ENCODE data around the gene SFN.

Gene SFN

DNA sequence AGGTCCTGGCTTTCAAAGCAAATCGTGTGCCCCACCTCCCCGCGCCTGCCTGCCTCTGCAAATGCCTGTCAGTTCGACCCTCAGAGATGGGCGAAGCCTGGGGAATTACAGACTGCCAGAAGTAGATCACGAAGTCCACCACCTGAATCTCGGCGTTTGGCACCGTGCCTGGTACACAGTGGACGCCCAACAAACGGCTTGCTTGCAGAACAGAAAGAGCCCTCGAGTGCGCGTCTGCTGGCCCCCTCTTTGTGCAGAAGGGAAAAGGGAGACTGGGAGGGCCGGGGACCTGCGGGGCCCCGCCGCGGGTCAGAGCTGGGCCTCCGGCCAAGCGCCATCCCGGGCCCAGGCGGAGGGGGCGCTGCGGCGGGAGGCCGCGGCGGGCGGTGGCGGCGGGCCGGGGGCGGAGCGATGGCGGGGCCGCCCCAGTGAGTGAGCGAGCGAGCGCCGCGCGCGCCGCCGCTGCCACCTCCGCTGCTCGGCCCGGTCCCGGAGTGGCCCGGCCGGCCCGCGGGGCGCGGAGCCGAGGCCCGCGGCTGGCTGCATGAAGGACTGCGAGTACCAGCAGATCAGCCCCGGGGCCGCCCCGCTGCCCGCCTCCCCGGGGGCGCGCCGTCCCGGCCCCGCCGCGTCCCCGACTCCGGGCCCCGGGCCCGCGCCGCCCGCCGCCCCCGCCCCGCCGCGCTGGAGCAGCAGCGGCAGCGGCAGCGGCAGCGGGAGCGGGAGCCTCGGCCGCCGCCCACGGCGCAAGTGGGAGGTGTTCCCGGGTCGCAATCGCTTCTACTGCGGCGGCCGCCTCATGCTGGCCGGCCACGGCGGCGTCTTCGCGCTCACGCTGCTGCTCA, 36.5 kb upstream of the SFN start, which contains the start of gene ZDHHC18:
Gene ZDHHC18, plus strand, starts transcription at position 428 of the 845 bp plus-strand sequence. Its CDS starts 117 bp downstream, at position 545.
- Histone ChIP-seq H3K36me3 (ENCODE audit: insufficient read depth, low read length) (no peaks in the 10 kb centered on the region), H4K20me1 (ENCODE audit: insufficient read depth, low read length, poor library complexity, severe bottlenecking) (peaks cover 22% of the 10 kb centered on the region), H3K4me1 (ENCODE audit: insufficient read depth, low read length, poor library complexity, severe bottlenecking) (peaks cover 42% of the 10 kb centered on the region), H3K9ac (ENCODE audit: low read depth, low read length, poor library complexity, severe bottlenecking) (peak within 1 kb of the TSS; percentile 67), H3K79me2 (ENCODE audit: insufficient read depth, low read length) (peaks cover 45% of the 10 kb centered on the region), H3K27me3 (ENCODE audit: insufficient read depth, low read length, poor library complexity, severe bottlenecking) (no peaks in the 10 kb centered on the region), H3K9me3 (ENCODE audit: insufficient read depth, low read depth, low read length) (no peaks in the 10 kb centered on the region), H3K4me2 (ENCODE audit: low read depth, low read length, poor library complexity, severe bottlenecking) (peak within 1 kb of the TSS; percentile 78), H3F3A (ENCODE audit: low read depth) (no peaks in the 10 kb centered on the region), H3K9me2 (replicated peaks; ENCODE audit: low read depth, low read length) (no peaks in the 10 kb centered on the region), H3K4me3 (ENCODE audit: low read length, poor library complexity, severe bottlenecking) (peak within 1 kb of the TSS; percentile 76), H2AFZ (ENCODE audit: low read length) (peak within 1 kb of the TSS; percentile 87)
- TF ChIP-seq EZH2phosphoT487 (IDR thresholded peaks at IDR 0.05; ENCODE audit: borderline replicate concordance), result no peak
- TF ChIP-seq, protein P1, sequence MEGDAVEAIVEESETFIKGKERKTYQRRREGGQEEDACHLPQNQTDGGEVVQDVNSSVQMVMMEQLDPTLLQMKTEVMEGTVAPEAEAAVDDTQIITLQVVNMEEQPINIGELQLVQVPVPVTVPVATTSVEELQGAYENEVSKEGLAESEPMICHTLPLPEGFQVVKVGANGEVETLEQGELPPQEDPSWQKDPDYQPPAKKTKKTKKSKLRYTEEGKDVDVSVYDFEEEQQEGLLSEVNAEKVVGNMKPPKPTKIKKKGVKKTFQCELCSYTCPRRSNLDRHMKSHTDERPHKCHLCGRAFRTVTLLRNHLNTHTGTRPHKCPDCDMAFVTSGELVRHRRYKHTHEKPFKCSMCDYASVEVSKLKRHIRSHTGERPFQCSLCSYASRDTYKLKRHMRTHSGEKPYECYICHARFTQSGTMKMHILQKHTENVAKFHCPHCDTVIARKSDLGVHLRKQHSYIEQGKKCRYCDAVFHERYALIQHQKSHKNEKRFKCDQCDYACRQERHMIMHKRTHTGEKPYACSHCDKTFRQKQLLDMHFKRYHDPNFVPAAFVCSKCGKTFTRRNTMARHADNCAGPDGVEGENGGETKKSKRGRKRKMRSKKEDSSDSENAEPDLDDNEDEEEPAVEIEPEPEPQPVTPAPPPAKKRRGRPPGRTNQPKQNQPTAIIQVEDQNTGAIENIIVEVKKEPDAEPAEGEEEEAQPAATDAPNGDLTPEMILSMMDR (conservative IDR thresholded peaks at IDR 0.05; ENCODE audit: low read length), result peak; percentile 40; the same call in 1 of the 2 replicates

DNA sequence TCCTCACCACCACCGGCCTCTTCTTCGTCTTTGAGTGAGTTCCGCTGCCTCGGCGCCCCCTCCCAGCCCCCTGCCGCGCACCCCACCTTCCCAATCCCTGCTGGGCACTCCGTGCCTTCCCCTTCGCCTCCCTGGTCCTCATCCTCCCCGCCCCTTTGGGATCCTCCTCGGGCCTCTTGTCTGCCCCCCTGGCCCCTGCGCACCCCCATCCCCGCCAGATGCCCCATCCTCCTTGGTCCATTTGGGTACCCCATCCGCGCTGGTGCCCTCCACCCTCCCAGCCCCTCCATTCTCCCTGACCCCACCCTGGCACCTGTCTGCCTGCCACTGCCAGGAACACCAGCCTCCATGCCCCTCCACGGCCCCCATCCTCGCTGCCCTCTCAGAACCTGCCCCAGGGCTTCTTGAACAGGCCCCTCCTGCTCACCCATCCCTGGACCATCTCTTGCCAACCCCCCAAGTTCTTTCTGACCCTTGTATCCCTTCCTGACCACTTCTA, 35.8 kb upstream of the SFN start:
- peak overlapping the region; percentile 67 for H3K9ac ChIP-seq (ENCODE audit: low read depth, low read length, poor library complexity, severe bottlenecking)
- no peaks in the 10 kb centered on the region for H3K36me3 ChIP-seq (ENCODE audit: insufficient read depth, low read length)
- 0 out of 2 replicates have a peak, but pooled peaks cover 4% of the 10 kb centered on the region for H3F3A ChIP-seq (ENCODE audit: low read depth)
- peaks cover 49% of the 10 kb centered on the region for H3K4me1 ChIP-seq (ENCODE audit: insufficient read depth, low read length, poor library complexity, severe bottlenecking)
- peak overlapping the region; percentile 78 for H3K4me2 ChIP-seq (ENCODE audit: low read depth, low read length, poor library complexity, severe bottlenecking)
- no peaks in the 10 kb centered on the region for H3K27me3 ChIP-seq (ENCODE audit: insufficient read depth, low read length, poor library complexity, severe bottlenecking)
- TF ChIP-seq, protein P1 (conservative IDR thresholded peaks at IDR 0.05; ENCODE audit: low read length), result no peak
- no peak for TF ChIP-seq EZH2phosphoT487 (IDR thresholded peaks at IDR 0.05; ENCODE audit: borderline replicate concordance)
- H4K20me1 ChIP-seq (ENCODE audit: insufficient read depth, low read length, poor library complexity, severe bottlenecking), result peaks cover 26% of the 10 kb centered on the region
- no peaks in the 10 kb centered on the region for H3K9me2 ChIP-seq (replicated peaks; ENCODE audit: low read depth, low read length)
- H2AFZ ChIP-seq (ENCODE audit: low read length), result no peak overlapping the region
- peaks cover 51% of the 10 kb centered on the region for H3K79me2 ChIP-seq (ENCODE audit: insufficient read depth, low read length)
- H3K4me3 ChIP-seq (ENCODE audit: low read length, poor library complexity, severe bottlenecking), result peak overlapping the region; percentile 76
- H3K9me3 ChIP-seq (ENCODE audit: insufficient read depth, low read depth, low read length), result no peaks in the 10 kb centered on the region

DNA sequence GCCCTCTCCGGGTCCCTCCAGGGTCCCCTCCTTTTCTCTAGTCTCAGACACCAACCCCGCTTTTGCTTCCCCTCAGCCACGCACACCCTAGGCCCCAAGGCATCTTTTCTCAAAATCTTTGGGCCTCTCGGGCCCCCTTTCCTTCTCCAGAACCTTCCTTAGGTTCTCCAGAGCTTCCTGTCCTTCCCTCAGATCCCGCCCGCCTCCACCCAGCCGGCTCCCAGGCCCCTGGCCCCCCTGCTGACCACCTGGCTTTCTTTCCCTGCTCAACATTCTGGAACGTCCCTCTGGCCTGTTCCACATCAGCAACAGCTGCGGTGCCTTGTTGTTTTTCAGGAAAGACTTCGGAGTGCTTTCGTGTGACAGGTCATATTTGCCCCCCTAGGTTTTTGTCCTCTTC, 35.3 kb upstream of the SFN start:
- Histone ChIP-seq H3K4me2 (ENCODE audit: low read depth, low read length, poor library complexity, severe bottlenecking) (peak overlapping the region; percentile 78), H3K9me2 (replicated peaks; ENCODE audit: low read depth, low read length) (no peaks in the 10 kb centered on the region), H3F3A (ENCODE audit: low read depth) (peaks cover 9% of the 10 kb centered on the region), H3K27me3 (ENCODE audit: insufficient read depth, low read length, poor library complexity, severe bottlenecking) (no peaks in the 10 kb centered on the region), H3K9me3 (ENCODE audit: insufficient read depth, low read depth, low read length) (no peaks in the 10 kb centered on the region), H3K79me2 (ENCODE audit: insufficient read depth, low read length) (peaks cover 56% of the 10 kb centered on the region), H2AFZ (ENCODE audit: low read length) (no peak overlapping the region), H3K4me1 (ENCODE audit: insufficient read depth, low read length, poor library complexity, severe bottlenecking) (peaks cover 54% of the 10 kb centered on the region), H4K20me1 (ENCODE audit: insufficient read depth, low read length, poor library complexity, severe bottlenecking) (peaks cover 26% of the 10 kb centered on the region), H3K9ac (ENCODE audit: low read depth, low read length, poor library complexity, severe bottlenecking) (peak overlapping the region; percentile 67), H3K36me3 (ENCODE audit: insufficient read depth, low read length) (peaks cover 3% of the 10 kb centered on the region; the same call in 1 of the 2 replicates), H3K4me3 (ENCODE audit: low read length, poor library complexity, severe bottlenecking) (peak overlapping the region; percentile 76)
- TF ChIP-seq EZH2phosphoT487 (IDR thresholded peaks at IDR 0.05; ENCODE audit: borderline replicate concordance), result no peak
- TF ChIP-seq, protein P1 (conservative IDR thresholded peaks at IDR 0.05; ENCODE audit: low read length), result no peak

Measured in Loucy (cell line).